ENCODE measurements around the gene MYO5B.

MYO5B gene

GRCh38 chr18:49853011-49853410, 341.9 kb downstream of the MYO5B start:
- ATAC-seq (replicated peaks) = no peak
- Mint-ChIP-seq H3K9me3 (no peaks in the 10 kb centered on the region), H3K27ac (no peak overlapping the region), H3K4me3 (no peak overlapping the region), H3K4me1 (no peaks in the 10 kb centered on the region), H3K36me3 (no peaks in the 10 kb centered on the region), H3K27me3 (peaks cover 9 to 10% of the 10 kb centered on the region in 2 donors)
- DNase-seq = no peak

GRCh38 chr18:49851624-49852023, 343.3 kb downstream of the MYO5B start:
- H3K9me3 Mint-ChIP-seq = no peaks in the 10 kb centered on the region
- H3K27me3 Mint-ChIP-seq = peaks cover 19 to 23% of the 10 kb centered on the region in 2 donors
- H3K4me3 Mint-ChIP-seq = no peak overlapping the region
- no peak for DNase-seq
- no peaks in the 10 kb centered on the region for H3K36me3 Mint-ChIP-seq
- no peaks in the 10 kb centered on the region for H3K4me1 Mint-ChIP-seq
- no peak overlapping the region for H3K27ac Mint-ChIP-seq
- no peak for ATAC-seq (replicated peaks)

DNA sequence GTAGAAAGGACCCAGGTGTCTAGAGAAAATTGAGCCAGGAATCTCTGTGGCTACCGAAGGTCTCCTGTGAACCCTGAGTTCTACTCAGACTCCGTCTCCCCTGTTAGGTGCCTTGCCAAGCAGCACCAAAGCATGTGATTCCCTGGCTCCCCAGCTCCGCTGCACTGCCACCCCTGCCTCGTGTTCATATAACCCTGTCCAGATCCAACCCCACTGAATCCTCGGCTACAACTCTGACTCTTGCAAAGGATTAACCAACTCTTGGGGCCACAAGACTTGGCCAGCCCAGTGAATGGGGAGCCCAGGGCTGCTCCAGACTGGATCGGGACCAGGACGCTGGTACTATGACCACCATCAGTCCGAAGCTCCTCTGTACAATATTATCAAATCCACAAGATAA, 344.3 kb downstream of the MYO5B start:
- no peaks in the 10 kb centered on the region for H3K36me3 Mint-ChIP-seq
- H3K27me3 Mint-ChIP-seq = peaks cover 24 to 26% of the 10 kb centered on the region in 2 donors
- H3K4me3 Mint-ChIP-seq = no peak overlapping the region
- no peak for DNase-seq
- ATAC-seq (replicated peaks) = no peak
- H3K9me3 Mint-ChIP-seq = no peaks in the 10 kb centered on the region
- H3K27ac Mint-ChIP-seq = no peak overlapping the region
- H3K4me1 Mint-ChIP-seq = no peaks in the 10 kb centered on the region

DNA sequence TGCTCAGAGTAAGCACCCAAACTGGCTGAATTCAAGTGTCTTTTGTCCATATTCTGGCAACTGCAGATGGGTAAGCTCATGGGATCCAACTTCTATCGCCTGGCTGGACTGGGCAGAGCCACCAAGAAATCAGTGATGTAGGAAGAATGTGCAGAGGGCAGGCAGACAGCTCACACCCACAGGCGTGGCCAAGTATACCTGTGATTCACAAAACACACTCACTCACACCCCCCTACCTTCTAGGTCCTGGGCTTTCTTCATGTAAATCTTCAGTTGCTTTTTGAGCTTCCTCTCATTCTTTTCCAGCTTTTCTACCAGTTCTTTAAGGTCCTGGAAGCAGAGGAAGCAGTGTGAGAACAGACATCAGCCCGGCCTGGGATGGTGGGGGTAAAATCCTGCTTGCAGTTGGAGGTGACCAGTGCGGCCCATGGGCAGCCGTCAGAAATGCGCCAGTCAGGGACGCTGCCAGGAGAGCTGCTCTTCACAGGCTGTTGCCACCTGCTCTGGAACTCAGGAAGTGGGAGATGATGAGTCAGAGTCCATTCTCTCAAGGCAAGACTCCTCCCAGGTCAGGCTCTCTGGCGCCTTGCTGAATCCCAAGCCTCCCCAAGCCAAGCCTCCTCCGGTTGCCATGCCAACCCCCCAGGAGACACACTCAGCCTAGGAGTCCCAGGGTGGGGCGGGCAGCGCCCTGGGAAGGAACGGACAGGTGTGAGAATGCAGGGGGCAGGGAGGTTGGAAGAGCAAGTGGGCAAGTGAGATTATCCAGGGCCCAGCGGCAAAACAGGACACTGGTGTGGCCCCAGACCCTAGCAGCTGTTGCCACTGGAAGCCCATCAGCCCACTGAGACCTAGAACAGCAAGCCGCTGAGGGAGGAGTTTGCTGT, 345.4 kb downstream of the MYO5B start:
- Mint-ChIP-seq H3K27me3 (peaks cover 26% of the 10 kb centered on the region in 2 donors), H3K4me1 (no peaks in the 10 kb centered on the region), H3K9me3 (no peaks in the 10 kb centered on the region), H3K27ac (no peak overlapping the region), H3K36me3 (no peaks in the 10 kb centered on the region), H3K4me3 (no peak overlapping the region)
- ATAC-seq (replicated peaks) (no peak), DNase-seq (no peak)

DNA sequence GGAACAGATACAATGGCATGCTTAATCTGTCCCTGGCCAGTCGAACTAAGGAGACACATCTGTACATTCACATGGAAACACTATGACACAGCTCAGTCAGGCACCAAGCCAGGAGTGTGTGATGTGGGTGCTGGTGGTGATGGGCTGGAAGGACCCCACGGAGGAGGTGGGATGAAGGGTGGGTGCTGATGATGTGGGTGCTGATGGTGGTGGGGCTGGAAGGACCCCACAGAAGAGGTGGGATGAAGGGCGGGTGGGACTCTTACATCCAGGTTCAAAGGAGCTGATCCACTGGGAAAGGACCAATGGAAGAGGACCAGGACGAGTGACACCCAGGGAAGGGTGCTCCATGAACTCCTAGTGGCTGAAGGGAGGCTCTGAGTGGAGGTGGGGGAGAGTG, 346.8 kb downstream of the MYO5B start:
- H3K36me3 Mint-ChIP-seq = no peaks in the 10 kb centered on the region
- H3K27ac Mint-ChIP-seq = no peak overlapping the region
- peaks cover 26% of the 10 kb centered on the region in 2 donors for H3K27me3 Mint-ChIP-seq
- no peaks in the 10 kb centered on the region for H3K9me3 Mint-ChIP-seq
- ATAC-seq (replicated peaks) (no peak), DNase-seq (no peak)
- H3K4me1 Mint-ChIP-seq = no peaks in the 10 kb centered on the region
- no peak overlapping the region for H3K4me3 Mint-ChIP-seq

- Mint-ChIP-seq H3K4me1 (no peaks in the 10 kb centered on the region), H3K27me3 (peaks cover 26% of the 10 kb centered on the region in 2 donors), H3K27ac (no peak overlapping the region), H3K9me3 (no peaks in the 10 kb centered on the region), H3K36me3 (no peaks in the 10 kb centered on the region), H3K4me3 (no peak overlapping the region)
- no peak for DNase-seq
- ATAC-seq (replicated peaks) = no peak
These were observed 347.4 kb downstream of the MYO5B start for GRCh38 chr18:49847524-49847923.

DNA sequence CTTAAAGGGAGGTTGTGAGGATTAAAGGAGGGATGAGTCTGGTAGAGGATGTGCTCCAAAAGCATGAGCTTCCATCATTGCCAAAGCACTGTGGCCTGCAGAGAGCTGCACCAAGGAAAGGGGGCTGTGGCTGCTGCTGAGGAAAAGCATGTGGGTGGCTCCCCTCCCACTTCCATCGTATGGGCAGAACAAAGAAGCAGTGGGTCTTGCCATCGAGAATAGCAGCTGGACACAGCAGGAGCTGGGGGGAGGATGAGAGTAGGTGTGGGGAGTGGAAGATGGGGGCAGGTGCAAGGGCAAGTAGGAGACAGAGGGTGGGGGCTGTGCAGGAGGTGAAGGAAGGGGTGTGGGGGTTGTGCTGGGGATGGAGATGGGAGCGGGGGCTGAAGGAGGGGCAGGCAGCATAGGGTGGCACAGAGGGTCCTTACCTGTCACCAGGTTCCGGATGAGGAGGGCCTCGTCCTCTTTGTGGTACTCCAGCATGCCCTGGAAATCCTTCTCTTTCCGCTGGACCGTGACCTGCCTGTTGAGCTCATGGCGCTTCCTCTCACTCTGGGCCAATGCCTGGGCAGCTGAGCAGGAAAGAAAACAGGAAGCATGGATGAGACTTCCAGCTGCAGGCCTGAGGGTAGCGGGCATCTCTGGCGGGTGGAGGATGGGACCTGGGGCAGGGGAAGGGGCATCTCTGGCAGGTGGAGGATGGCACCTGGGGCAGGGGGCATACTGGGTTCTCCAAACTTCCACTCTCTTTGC, 348.1 kb downstream of the MYO5B start:
- Mint-ChIP-seq H3K36me3 (no peaks in the 10 kb centered on the region), H3K9me3 (no peaks in the 10 kb centered on the region), H3K4me3 (no peak overlapping the region), H3K27ac (no peak overlapping the region), H3K27me3 (peaks cover 26% of the 10 kb centered on the region in 2 donors), H3K4me1 (no peaks in the 10 kb centered on the region)
- DNase-seq = no peak
- no peak for ATAC-seq (replicated peaks)

- H3K27me3 Mint-ChIP-seq = peaks cover 26% of the 10 kb centered on the region in 2 donors
- ATAC-seq (replicated peaks) = no peak
- H3K36me3 Mint-ChIP-seq = no peaks in the 10 kb centered on the region
- no peak overlapping the region for H3K4me3 Mint-ChIP-seq
- no peak overlapping the region for H3K27ac Mint-ChIP-seq
- no peaks in the 10 kb centered on the region for H3K4me1 Mint-ChIP-seq
- DNase-seq = no peak
- no peaks in the 10 kb centered on the region for H3K9me3 Mint-ChIP-seq
These were observed 348.6 kb downstream of the MYO5B start for GRCh38 chr18:49846361-49846662.

DNA sequence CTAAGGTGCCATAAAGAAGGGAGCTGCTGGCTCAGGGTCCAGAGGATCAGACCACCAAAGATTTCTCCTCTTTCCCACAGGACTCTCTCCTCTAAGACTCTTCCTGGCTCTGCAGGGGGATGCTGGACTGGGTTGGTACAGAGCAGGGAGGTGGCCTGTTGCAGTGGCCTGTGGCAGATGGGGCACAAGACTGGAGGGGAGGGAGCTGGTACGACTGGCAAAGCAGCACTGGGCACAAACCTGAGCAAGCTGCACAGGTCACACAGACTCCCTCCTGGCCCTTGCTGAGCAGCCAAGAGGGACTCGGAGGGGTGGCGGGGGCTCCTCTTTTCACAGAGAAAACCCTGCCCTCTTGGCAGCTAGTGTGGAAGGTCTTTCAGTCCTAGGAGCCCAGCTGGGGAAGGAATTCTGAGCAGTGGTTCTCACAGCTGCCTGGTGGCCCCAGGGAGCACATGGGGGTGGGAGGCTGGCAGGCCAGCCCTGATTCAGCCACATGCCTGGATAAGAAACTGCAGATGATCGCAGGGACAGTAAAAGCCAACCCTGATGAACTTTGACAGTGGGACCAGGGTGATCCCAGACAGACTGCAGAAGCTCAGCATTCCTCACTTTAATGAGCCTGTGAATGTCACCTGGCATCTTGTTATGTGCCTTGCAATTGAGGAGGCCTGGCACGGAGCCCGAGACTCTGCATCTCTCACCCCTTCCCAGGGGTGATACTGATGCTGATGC, 349.2 kb downstream of the MYO5B start:
- H3K9me3 Mint-ChIP-seq = no peaks in the 10 kb centered on the region
- peaks cover 26% of the 10 kb centered on the region in 2 donors for H3K27me3 Mint-ChIP-seq
- H3K27ac Mint-ChIP-seq = no peak overlapping the region

GRCh38 chr18:49844903-49845302, 350.0 kb downstream of the MYO5B start:
- no peaks in the 10 kb centered on the region for H3K36me3 Mint-ChIP-seq
- no peaks in the 10 kb centered on the region for H3K4me1 Mint-ChIP-seq
- no peak overlapping the region for H3K27ac Mint-ChIP-seq
- H3K9me3 Mint-ChIP-seq = no peaks in the 10 kb centered on the region
- peaks cover 26% of the 10 kb centered on the region in 2 donors for H3K27me3 Mint-ChIP-seq
- no peak for DNase-seq
- H3K4me3 Mint-ChIP-seq = no peak overlapping the region
- ATAC-seq (replicated peaks) = no peak

More for the DNA sequence above, 349.2 kb downstream of the MYO5B start:
- H3K4me3 Mint-ChIP-seq = no peak overlapping the region
- ATAC-seq (replicated peaks) (no peak), DNase-seq (no peak)
- H3K36me3 Mint-ChIP-seq = no peaks in the 10 kb centered on the region
- no peaks in the 10 kb centered on the region for H3K4me1 Mint-ChIP-seq

DNA sequence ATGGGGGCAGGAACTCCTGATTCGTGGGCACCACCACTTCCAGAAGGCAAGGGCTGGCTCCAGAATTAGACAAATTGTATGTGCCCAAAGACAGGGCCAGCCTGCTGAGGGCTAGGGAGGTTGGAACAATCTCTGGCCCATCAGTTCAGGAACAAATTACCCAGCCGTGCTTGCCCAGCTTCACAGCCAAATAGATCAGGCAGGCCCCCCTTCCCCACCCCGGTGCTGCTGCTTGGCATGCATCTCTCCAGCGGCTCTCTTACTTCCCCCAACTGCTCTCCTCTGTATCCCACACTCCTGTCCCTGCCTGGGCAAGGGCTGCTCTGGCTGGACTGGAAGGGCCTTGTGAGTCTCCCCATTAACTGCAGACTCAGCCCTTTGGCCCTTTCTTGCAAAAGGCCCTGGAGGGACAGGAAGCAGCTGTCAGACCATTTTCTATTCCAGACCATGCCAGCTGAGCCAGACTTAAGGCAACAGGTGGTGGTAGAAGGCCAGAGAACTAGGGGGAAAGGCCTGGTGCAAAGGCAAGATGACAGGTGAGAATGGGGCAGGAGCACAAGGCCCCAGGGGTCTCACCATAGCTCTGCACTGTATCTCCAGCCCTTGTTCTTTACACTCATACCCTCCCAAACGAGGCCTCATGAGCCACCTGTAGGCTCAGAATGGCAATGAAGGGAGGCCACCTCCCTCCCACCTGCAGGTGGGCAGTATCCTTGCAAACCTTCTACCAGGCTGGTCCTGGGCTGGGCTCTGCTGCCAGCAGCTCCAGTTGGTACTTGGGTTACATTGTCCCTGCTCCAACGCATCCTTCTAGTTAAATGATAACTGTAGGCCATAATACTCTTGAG, 350.9 kb downstream of the MYO5B start:
- H3K27me3 Mint-ChIP-seq = peaks cover 26% of the 10 kb centered on the region in 2 donors
- no peak overlapping the region for H3K4me3 Mint-ChIP-seq
- no peak overlapping the region for H3K27ac Mint-ChIP-seq
- no peaks in the 10 kb centered on the region for H3K36me3 Mint-ChIP-seq
- H3K4me1 Mint-ChIP-seq = no peaks in the 10 kb centered on the region
- DNase-seq = no peak
- no peaks in the 10 kb centered on the region for H3K9me3 Mint-ChIP-seq
- no peak for ATAC-seq (replicated peaks)

- DNase-seq = no peak
- H3K27me3 Mint-ChIP-seq = peaks cover 17 to 18% of the 10 kb centered on the region in 2 donors
- no peak overlapping the region for H3K4me3 Mint-ChIP-seq
- H3K9me3 Mint-ChIP-seq = no peaks in the 10 kb centered on the region
- ATAC-seq (replicated peaks) = no peak
- no peak overlapping the region for H3K27ac Mint-ChIP-seq
- H3K4me1 Mint-ChIP-seq = no peaks in the 10 kb centered on the region
- H3K36me3 Mint-ChIP-seq = no peaks in the 10 kb centered on the region
These were observed 351.8 kb downstream of the MYO5B start for GRCh38 chr18:49843131-49843530.

DNA sequence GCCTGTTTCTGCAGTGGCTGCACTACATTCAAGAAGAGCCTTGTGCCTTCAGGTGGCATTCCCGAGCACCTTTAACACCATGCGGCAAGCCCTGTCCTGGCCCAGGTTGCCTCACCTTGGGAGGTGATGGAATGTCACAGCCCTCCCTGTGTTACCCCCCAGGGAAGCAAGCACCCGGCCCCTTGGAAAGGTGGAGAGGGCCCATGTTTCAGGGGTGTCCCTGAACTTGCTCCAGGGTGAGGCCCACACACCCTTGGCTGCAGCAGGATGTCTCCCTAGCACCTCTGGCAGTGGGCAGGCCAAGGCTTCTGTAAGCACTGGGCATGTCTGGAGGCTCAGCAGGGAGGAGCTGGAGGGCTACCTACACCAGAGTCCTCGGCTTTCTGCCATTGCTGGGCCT, 352.3 kb downstream of the MYO5B start:
- Mint-ChIP-seq H3K4me3 (no peak overlapping the region), H3K27ac (no peak overlapping the region), H3K4me1 (no peaks in the 10 kb centered on the region), H3K9me3 (no peaks in the 10 kb centered on the region), H3K36me3 (no peaks in the 10 kb centered on the region), H3K27me3 (peaks cover 13 to 14% of the 10 kb centered on the region in 2 donors)
- DNase-seq = no peak
- no peak for ATAC-seq (replicated peaks)

Measured in stimulated activated naive B cell treated with anti-CD40 and anti-IgM and Interleukin-4, amounts not matched to agents 10 μg/mL and 1 μg/mL and 100 μg/mL, for 72 hours (primary cell).